ENCODE results near the gene HAP1.
"Not testable (repeated sequence)": the region's sequence is repeated elsewhere in the genome, so short reads cannot be mapped to it uniquely, and the experiment has no call there.

Gene HAP1

DNA sequence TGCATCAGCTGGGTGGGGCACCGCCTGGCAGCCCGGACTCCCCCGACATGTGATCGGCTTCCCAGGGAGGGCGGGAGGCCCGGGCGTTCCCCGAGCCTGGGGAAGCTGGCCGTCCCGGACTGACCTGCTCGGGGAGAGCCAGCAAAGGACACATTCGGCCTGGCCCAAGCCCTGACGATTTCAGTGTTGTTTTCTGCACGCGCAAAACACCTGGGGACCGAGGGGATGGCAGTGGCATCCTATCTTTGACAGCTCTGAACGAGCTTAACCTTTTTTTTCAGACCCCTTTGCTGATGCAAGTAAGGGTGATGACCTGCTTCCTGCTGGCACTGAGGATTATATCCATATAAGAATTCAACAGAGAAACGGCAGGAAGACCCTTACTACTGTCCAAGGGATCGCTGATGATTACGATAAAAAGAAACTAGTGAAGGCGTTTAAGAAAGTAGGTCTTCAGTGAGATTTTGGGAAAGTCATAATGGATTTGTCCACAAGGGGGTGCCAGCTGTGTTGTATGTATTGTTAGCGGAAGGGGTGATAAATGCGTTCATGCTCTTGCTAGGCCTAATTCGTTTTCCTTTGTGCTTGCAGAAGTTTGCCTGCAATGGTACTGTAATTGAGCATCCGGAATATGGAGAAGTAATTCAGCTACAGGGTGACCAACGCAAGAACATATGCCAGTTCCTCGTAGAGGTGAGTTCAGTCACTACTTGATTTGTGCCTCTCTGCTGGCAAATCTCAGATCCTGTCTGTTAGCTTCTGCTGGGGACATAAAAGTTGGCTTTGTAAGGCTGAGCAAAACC, 44.7 kb downstream of the HAP1 start:
- DNase-seq (ENCODE audit: low read depth), result no peak

DNA sequence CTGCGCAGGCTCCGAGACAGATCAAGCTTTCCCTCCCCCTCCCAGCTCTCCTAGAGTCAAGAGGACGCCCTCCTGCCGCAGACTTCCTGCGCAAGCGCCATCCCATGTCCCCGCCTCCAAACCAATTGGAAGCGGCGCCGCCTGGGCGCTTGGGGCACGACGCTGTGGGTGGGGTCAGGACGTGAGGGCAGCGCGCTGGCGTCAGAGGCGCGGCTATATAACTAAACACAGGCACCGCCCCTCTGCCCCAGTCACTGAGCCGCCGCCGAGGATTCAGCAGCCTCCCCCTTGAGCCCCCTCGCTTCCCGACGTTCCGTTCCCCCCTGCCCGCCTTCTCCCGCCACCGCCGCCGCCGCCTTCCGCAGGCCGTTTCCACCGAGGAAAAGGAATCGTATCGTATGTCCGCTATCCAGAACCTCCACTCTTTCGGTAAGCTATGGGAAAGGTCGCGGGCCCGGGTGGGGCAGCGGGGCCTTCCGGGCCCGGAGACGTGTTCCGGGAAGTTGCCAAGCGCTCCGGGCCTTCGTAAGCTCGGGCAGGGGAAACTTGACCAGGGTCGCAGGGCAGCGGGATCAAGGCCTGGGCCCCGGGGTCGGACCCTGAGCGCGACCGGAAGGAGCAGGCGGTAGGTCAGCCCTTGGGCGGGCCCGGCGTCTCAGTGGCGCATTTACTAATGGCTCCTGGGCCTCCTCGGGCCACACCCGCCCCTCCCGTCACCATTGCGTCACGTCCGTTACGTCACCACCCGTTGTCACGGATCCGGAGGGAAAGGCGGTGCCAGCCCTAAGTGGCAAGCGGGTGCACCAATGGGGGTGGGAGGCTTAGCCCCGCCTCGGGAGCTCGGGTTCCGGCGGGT, 45.6 kb downstream of the HAP1 start, which contains the start of gene EIF1:
EIF1 (plus strand) TSS at position 245 of the 856 bp plus-strand sequence; CDS start at position 399, 154 bp downstream.
- peak; percentile 94 for DNase-seq (ENCODE audit: low read depth)

DNA sequence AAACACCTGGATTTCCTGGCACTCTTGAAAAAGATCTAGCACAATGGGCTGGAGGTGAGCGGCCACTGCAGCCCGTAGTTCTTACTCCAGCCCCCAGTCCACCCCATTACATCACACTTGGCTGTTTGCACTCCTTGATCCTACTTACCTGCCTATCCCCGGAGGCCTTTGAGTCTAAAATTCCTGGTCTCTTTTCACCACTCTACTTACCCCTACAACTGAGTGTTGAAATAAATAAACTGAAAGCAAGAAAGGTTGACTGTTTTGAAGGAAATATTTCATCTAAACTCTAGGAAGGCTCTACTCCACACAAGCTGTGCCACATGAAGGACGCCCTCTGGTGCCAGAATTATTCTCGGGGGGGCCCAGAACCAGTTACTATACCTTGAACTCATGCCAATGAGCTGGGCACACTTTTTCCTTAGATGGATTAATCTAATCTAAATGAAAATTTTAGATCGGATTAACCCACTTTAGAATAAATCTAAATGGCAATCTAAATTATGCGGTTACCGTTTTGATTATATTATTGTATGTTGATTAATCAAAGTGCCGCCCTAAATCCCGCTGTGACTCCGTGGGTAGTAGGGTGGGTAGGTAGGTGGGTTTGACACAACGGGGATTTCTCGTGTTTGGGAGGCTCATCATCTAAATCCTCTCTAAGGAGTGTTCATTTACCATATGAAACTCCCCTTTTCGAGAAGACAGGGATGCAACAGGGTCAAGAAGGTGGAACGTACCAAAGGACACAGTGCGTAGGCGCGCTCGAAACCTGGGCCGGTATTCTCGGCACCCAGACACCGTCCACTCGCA, 46.4 kb downstream of the HAP1 start:
- no peak for DNase-seq (ENCODE audit: low read depth)

GRCh38 chr17:41686281-41686680, 48.2 kb downstream of the HAP1 start:
- no peak for DNase-seq (ENCODE audit: low read depth)

DNA sequence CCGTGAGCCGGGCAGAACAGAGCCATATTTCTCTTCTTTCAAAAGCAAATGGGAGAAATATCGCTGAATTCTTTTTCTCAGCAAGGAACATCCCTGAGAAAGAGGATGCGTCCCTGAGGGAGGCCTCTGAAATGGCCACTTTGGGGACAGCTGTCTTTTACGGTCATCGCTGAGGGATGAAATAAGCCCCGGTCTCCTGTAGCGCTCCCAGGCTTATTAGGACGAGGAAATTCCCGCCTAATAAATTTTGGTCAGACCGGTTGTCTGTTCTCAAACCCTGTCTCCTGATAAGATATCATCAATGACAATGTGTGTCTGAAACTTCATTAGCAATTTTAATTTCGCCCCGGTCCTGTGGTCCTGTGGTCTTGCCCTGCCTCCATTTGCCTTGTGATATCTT, 48.7 kb downstream of the HAP1 start:
- DNase-seq (ENCODE audit: low read depth), result not testable (repeated sequence)

DNA sequence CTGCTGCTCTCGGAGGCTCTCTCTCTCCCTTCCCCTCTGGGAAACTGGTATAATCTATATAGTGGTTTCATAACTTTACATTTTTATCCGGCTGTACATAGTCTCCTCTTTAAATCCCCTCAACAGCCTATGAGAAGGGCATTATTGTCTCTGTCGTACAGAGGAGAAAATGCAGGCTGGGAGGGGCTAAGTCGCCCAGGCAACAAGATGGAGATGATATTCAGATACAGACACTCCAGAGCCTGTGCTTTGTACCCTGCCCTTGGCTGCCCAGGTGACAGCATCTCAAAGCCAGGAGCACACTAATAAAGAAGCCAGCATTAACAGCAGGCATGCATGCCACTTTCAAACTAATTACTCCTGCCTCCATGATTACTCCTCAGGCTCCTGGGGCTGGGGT, 50.4 kb downstream of the HAP1 start:
- DNase-seq (ENCODE audit: low read depth), result no peak

- DNase-seq (ENCODE audit: low read depth), result no peak
Measured at GRCh38 chr17:41683441-41684007, 50.9 kb downstream of the HAP1 start.

DNA sequence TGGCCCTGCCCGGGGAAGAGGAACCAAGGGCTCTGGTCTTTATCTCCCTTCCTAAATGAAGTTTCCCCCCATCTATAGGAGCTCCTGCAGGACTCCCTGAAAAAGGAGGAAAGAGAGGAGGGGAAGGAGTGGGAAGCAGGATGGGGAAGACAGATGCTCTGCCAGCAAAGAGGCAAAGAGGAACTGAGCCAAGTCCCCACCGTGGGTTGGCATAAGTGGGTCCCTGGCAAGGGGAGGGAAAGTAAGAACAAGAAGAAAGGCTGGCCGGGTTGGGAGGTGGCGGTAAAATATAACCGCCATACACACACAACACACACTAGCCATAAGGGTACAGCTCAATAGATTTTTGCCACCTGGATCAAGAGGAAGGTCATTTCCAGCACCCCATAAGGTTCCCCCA, 51.8 kb downstream of the HAP1 start:
- no peak for DNase-seq (ENCODE audit: low read depth)

GRCh38 chr17:41681776-41682175, 52.7 kb downstream of the HAP1 start:
- DNase-seq (ENCODE audit: low read depth), result no peak

DNA sequence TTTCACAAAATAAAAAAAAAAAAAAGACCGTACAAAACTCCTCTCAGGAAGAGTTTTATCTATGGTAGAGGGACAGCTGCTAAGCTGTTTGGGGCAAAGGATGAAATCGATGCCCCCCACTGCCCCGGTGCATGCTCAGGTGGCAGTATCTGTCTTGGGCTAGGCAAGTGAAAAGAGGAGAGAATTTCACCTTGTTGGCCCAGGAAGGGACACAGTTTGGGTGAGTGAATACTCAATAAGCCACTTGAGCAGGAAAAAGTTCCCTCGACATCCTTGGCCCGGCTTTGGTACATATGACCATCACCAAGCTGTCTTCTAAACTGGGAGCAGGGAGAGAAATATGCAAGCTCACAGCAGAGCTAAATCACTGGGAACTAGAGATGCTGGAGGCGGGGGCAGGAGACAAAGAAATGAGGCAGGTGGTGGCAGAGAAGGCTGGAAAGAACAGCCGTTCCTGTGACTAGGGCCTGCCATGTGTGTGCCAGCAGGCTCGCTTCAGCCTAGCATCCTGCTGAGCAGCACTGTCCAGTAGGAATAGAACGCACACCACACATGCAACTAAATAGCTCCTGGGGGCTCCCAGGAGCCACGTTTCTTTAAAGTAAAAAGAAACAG, 53.9 kb downstream of the HAP1 start:
- DNase-seq (ENCODE audit: low read depth), result no peak

DNA sequence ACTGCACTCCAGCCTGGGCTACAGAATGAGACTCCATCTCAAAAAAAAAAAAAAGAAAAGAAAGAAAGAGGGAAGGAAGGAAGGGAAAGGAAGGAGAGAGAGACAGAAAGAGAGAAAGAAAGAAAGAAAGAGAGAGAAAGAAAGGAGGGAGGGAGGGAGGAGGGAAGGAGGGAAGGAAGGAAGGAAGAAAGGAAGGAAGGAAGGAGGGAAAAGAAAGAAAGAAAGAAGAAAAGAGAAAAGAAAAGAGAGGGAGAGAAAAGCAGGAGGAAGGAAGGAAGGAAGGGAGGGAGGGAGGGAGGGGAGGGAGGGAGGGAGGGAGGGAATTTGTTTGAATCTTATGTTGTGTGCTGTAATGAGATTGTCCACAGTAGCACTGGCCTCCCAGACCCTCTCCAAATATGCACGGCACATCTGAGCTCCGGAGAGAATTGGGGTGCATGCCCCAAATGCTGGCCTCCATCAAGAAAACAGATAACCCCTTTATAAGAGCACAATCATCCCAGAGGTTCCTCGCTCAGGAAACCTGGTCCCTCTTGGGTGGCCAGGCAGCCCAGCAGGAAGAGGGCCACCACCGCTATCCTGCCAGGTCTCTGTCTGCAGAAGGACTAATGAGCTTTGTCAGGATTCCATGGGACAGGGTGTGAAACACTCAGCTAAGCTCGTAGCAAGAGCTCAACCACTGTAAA, 54.6 kb downstream of the HAP1 start:
- DNase-seq (ENCODE audit: low read depth), result no peak

- DNase-seq (ENCODE audit: low read depth), result no peak
Measured at GRCh38 chr17:41678907-41679739, 55.3 kb downstream of the HAP1 start.

DNA sequence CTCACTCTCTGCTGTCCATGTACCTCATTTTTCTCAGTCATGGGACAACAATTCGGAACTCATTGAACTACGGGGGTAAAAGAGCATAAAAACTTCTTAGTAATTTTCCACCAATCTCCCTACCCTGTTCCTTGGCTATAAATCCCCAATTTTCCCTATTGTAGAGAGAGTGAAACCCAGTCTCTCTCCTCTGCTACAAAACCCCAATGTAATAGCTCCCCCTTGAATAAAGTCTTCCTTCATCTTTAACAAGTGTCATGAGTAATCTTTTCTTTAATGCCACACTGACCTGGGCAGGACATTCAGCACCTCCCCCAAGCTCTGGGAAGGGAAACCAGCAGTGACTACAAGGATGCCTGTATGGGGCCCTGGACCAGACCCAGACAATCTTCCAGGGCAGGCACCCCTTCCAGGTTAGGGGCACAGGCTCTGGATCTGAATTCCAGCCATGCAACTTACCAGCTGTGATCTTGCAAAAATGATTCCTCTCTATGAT, 56.0 kb downstream of the HAP1 start:
- no peak for DNase-seq (ENCODE audit: low read depth)

GRCh38 chr17:41676058-41676419, 58.4 kb downstream of the HAP1 start:
- DNase-seq (ENCODE audit: low read depth), result no peak

DNA sequence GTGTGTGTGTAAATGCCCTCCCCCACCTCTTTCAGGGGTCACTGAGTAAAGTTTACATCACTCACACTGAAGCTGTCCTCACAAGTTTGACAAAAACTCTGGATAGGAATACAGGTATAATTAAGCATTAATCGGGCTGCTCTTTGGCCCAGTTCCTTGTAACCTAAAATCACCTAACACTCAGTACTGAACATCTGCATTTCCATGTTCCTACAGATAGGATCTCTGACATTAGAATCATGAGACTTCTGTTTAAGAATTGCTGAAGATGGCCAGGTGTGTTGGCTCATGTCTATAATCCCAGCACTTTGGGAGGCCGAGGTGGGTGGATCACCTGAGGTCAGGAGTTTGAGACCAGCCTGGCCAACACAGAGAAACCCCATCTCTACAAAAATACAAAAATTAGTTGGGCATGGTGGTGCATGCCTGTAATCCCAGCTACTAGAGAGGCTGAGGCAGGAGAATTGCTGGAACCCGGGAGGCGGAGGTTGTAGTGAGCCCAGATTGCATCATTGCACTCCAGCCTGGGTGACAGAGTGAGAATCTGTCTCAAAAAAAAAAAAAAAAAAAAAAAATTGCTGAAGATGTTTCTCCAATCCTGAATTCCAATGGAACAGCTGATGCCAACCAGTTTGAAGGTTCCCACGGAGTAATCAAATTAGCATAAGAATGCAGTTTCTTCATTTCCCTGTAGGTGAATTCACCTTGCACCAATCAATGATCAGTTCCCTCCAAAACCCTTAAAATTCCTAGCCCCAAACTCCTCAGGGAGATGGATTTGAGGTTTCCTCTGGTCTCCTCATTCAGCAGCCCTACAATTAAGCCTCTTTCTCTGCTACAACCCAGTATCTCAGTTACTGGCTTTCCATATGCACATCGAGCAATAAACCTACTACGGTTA, 59.0 kb downstream of the HAP1 start:
- not testable (repeated sequence) for DNase-seq (ENCODE audit: low read depth)
